GM12878 (cell line): Measurements from ENCODE around the gene MAP2K7. TPM values are rescaled to one million over a fixed set of nuclear protein-coding genes. Genes with fewer than 3 reads are reported as not detected.

Source experiments
- ATAC-seq: fragments of 200-7000 bp; cut with Tn5 transposase; 3 replicates; pipeline ENCODE4 v1.9.1; 2020; ENCODE audit warnings: mild to moderate bottlenecking, moderate library complexity
- BruUV-seq: library from RNA; stranded (reverse); fragments of 400-500 nt; replicated peaks from 2 replicates; lab custom pipeline; 2021; lab: Mats Ljungman, UMichigan
- CTCF ChIA-PET: fragments of 300-600 bp; sonication (Branson Sonifier 250); formaldehyde crosslinking; extraction: SDS; loops from one replicate; lab custom pipeline; 2021; ENCODE audit warnings: inconsistent platforms; lab: Yijun Ruan, JAX
- POLR2A ChIA-PET: fragments of 350-600 bp; formaldehyde crosslinking; extraction: SDS; loops from one replicate; lab custom pipeline; 2021; ENCODE audit warnings: inconsistent platforms; lab: Charles Lee
- RAD21 ChIA-PET: fragments of 300-600 bp; sonication (Branson Sonifier 250); formaldehyde crosslinking; loops from one replicate; lab custom pipeline; 2023; ENCODE audit warnings: antibody characterized with exemption; ENCODE audit not compliant: unreplicated experiment; lab: Charles Lee
- SMC1A ChIA-PET: fragments of 300-600 bp; sonication (Branson Sonifier 250); formaldehyde crosslinking; loops from one replicate; lab custom pipeline; 2023; ENCODE audit not compliant: unreplicated experiment, uncharacterized antibody; lab: Charles Lee
- DNase-seq: peaks from one replicate; pipeline ENCODE4 v3.0.0-alpha.2; 2011; ENCODE audit warnings: low read depth, low spot score
- FAIRE-seq: peaks from 3 replicates; lab custom pipeline; 2011; peaks lifted over from hg19 to GRCh38; lab: Jason Lieb, UNC
- H2AFZ ChIP-seq: 2 replicates; pipeline ENCODE4 v1.6.0; 2011; ENCODE audit warnings: low read depth, low read length, control low read depth; ENCODE audit not compliant: control insufficient read depth
- H3K27ac ChIP-seq: 2 replicates; pipeline ENCODE4 v1.5.1; 2011; ENCODE audit warnings: control low read depth; ENCODE audit not compliant: control insufficient read depth, insufficient read depth
- H3K27me3 ChIP-seq, 2 experiments: replicated peaks in 1 of 2; 2 replicates each; pipeline versions ENCODE4 v1.6.0 to v1.6.1; 2011; ENCODE audit warnings: low read length in 1 of 2; ENCODE audit not compliant: control insufficient read depth in 2 of 2, insufficient read depth in 2 of 2
- H3K36me3 ChIP-seq, 2 experiments: 2 replicates each; pipeline ENCODE4 v1.5.1; 2011; ENCODE audit warnings: low read length in 1 of 2; ENCODE audit not compliant: control insufficient read depth in 2 of 2, insufficient read depth in 2 of 2
- H3K4me1 ChIP-seq: 2 replicates; pipeline ENCODE4 v1.6.1; 2011; ENCODE audit warnings: mild to moderate bottlenecking, low read length, moderate library complexity, mixed read lengths; ENCODE audit not compliant: control insufficient read depth, insufficient read depth
- H3K4me2 ChIP-seq: 2 replicates; pipeline ENCODE4 v1.6.0; 2011; ENCODE audit warnings: control low read depth; ENCODE audit not compliant: control insufficient read depth, insufficient read depth
- H3K4me3 ChIP-seq: fragments of 200-600 bp; sonication (generic); 2 replicates; pipeline ENCODE4 v1.5.1; 2016
- H3K79me2 ChIP-seq: 2 replicates; pipeline ENCODE4 v1.6.0; 2011; ENCODE audit warnings: low read length; ENCODE audit not compliant: control insufficient read depth, insufficient read depth
- H3K9ac ChIP-seq: 2 replicates; pipeline ENCODE4 v1.8.0; 2011; ENCODE audit warnings: low read length, control low read depth, mixed read lengths; ENCODE audit not compliant: control insufficient read depth, insufficient read depth
- H3K9me3 ChIP-seq: replicated peaks from 3 replicates; pipeline ENCODE4 v1.5.1; 2011; ENCODE audit warnings: mild to moderate bottlenecking, low read length; ENCODE audit not compliant: control insufficient read depth, insufficient read depth
- H4K20me1 ChIP-seq: 2 replicates; pipeline ENCODE4 v1.6.0; 2011; ENCODE audit not compliant: control insufficient read depth, insufficient read depth
- EZH2 ChIP-seq: IDR thresholded peaks from 2 replicates; pipeline ENCODE4 v1.6.1; 2012; ENCODE audit warnings: low read depth, mild to moderate bottlenecking, control low read depth, inconsistent platforms, low read length, borderline replicate concordance; ENCODE audit not compliant: control insufficient read depth
- LARP7 ChIP-seq: fragments of 450-650 bp; IDR thresholded peaks from 2 replicates; pipeline ENCODE4 v1.6.1; 2017; ENCODE audit warnings: mild to moderate bottlenecking
- MYB ChIP-seq: fragments of 150-350 bp; IDR thresholded peaks from 2 replicates; pipeline ENCODE4 v1.6.1; 2014; ENCODE audit warnings: mild to moderate bottlenecking, low read depth, low read length, borderline replicate concordance
- RAD21 ChIP-seq: IDR thresholded peaks from 2 replicates; pipeline ENCODE4 v1.6.1; 2011; ENCODE audit warnings: mild to moderate bottlenecking, low read depth, low read length, moderate library complexity; ENCODE audit not compliant: insufficient read depth
- WGBS: methylation state at CpG from one replicate; pipeline ENCODE4 v1.1.6; 2016; ENCODE audit warnings: low lambda C conversion rate; ENCODE audit not compliant: insufficient replicate concordance, insufficient coverage; ENCODE audit errors: missing lambda C conversion rate; 5-methylcytosine and 5-hydroxymethylcytosine counted together
- in situ Hi-C: fragments of 300-500 bp; cut with MboI; formaldehyde crosslinking; loops from 9 replicates; pipeline ENCODE4 v1.14.3; 2018; ENCODE audit warnings: mixed read lengths
- intact Hi-C: fragments of 100-400 bp; cut with micrococcal nuclease; formaldehyde crosslinking; loops from one replicate; pipeline ENCODE4 v1.14.2; 2022; ENCODE audit not compliant: unreplicated experiment
- polyA plus RNA-seq, 11 experiments: library from polyadenylated mRNA; depleted of rRNA in 4 of 11; unstranded in 6 of 11; stranded (reverse) in 5 of 11; fragments of >200 nt; fragmentation: Nextera tagmentation in 4 of 11; fragmentation: Illumina TruSeq in 1 of 11; extraction: Ambion mirVana in 4 of 11; extraction: Trizol in 1 of 11; gene quantifications; 1 replicate in 1 of 11; 2 replicates in 10 of 11; pipeline versions ENCODE4 v1.2.1 to v1.2.3, GENCODE V29; 2011 to 2016; ENCODE audit warnings: inconsistent platforms in 2 of 11, missing spikeins in 2 of 11, low read depth in 1 of 11
- total RNA-seq, 4 experiments: library from RNA; depleted of rRNA in 3 of 4; stranded (reverse); fragments of >200 nt in 3 of 4; fragmentation: Illumina TruSeq in 1 of 4; extraction: Trizol in 1 of 4; gene quantifications; 2 replicates each; pipeline versions ENCODE4 v1.2.1 to v1.2.3, GENCODE V29; 2013 to 2021
- TF ChIP-seq, protein P1 (sequence below): fragments of 450-650 bp; IDR thresholded peaks from 2 replicates; pipeline ENCODE4 v1.6.1; 2017; ENCODE audit warnings: mild to moderate bottlenecking, low read depth, inconsistent platforms; ENCODE audit not compliant: poor library complexity, severe bottlenecking

Gene MAP2K7
- total and polyA plus RNA-seq, 10 of the 15 experiments (the other 5 are each of a cell fraction or from before 2014, with no cell fraction given): 0.34 to 32.2 (median 6.7) TPM

DNA sequence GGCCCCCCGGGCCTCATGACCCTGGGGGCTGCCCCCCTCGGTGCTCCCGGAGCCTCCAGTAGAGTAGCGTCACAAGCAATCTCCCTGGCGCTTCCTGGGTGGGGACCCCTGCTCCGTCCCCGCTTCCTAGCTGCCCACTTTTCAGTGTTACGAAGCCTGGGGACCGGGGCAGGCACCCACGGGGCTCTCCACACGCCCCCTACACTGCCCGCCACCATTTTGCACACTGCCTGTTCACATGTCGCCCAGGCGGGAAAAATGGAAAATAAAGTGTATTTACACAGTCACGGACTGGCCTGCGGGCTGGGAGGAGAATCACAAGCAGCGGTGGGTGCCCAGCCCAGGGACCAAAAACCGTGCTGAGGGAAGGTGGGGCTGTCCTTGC lies 39.0 kb upstream of the MAP2K7 start:
- ATAC-seq (no peak), DNase-seq (no peak), FAIRE-seq (no peak)
- WGBS: 78% methylated on average over 16 of the region's 18 CpGs
- POLR2A ChIA-PET: no interaction called here
- SMC1A ChIA-PET: no interaction called here
- H3K27me3 ChIP-seq: peaks cover 2 to 15% of the 10 kb centered on the region in 2 experiments; a peak in 3 of 4 replicates
- no peak overlapping the region for H3K4me3 ChIP-seq
- H3K9ac ChIP-seq: no peak overlapping the region
- in situ Hi-C loops: no loop called here
- no peaks in the 10 kb centered on the region for H3K36me3 ChIP-seq
- no peak overlapping the region for H3K4me2 ChIP-seq
- H3K27ac ChIP-seq: no peak overlapping the region
- H3K4me1 ChIP-seq: peaks cover 11% of the 10 kb centered on the region; the same call in 1 of the 2 replicates
- BruUV-seq: no TSS peak
- H2AFZ ChIP-seq: no peak overlapping the region
- RAD21 ChIA-PET: no interaction called here
- intact Hi-C loops: no loop called here
- TF ChIP-seq, protein P1, sequence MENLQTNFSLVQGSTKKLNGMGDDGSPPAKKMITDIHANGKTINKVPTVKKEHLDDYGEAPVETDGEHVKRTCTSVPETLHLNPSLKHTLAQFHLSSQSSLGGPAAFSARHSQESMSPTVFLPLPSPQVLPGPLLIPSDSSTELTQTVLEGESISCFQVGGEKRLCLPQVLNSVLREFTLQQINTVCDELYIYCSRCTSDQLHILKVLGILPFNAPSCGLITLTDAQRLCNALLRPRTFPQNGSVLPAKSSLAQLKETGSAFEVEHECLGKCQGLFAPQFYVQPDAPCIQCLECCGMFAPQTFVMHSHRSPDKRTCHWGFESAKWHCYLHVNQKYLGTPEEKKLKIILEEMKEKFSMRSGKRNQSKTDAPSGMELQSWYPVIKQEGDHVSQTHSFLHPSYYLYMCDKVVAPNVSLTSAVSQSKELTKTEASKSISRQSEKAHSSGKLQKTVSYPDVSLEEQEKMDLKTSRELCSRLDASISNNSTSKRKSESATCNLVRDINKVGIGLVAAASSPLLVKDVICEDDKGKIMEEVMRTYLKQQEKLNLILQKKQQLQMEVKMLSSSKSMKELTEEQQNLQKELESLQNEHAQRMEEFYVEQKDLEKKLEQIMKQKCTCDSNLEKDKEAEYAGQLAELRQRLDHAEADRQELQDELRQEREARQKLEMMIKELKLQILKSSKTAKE: no peak
- no peak for TF ChIP-seq LARP7
- TF ChIP-seq EZH2: no peak
- no peak for TF ChIP-seq MYB
- no peak for TF ChIP-seq RAD21
- TF ChIP-seq, all 136 proteins: peak for 0
- Histone ChIP-seq H4K20me1 (no peaks in the 10 kb centered on the region), H3K9me3 (no peaks in the 10 kb centered on the region; the same call in 1 of the 3 replicates), H3K79me2 (no peaks in the 10 kb centered on the region)
- CTCF ChIA-PET: no interaction called here
